BJ (cell line): Measurements from ENCODE around the gene EGFR. TPM values are rescaled to one million over a fixed set of nuclear protein-coding genes. Genes with fewer than 3 reads are reported as not detected.

Source experiments
- CTCF ChIA-PET: fragments of 350-600 bp; formaldehyde crosslinking; extraction: SDS; loops from one replicate; lab custom pipeline; 2021; ENCODE audit warnings: antibody characterized with exemption, inconsistent platforms; lab: Yijun Ruan, JAX
- POLR2A ChIA-PET: fragments of 300-600 bp; sonication (Branson Sonifier 250); formaldehyde crosslinking; extraction: SDS; loops from one replicate; lab custom pipeline; 2021; ENCODE audit warnings: antibody characterized with exemption; lab: Charles Lee
- DNase-seq: peaks from one replicate; pipeline ENCODE4 v3.0.0-alpha.2; 2011; ENCODE audit warnings: low read depth
- H3K27me3 ChIP-seq: 2 replicates; pipeline ENCODE4 v1.6.0; 2011; ENCODE audit warnings: low read length; ENCODE audit not compliant: control insufficient read depth, insufficient read depth
- H3K36me3 ChIP-seq: 2 replicates; pipeline ENCODE4 v1.5.1; 2011; ENCODE audit warnings: low read length; ENCODE audit not compliant: control insufficient read depth, insufficient read depth
- H3K4me3 ChIP-seq: 2 replicates; pipeline ENCODE4 v1.5.1; 2011; ENCODE audit warnings: low read depth, mild to moderate bottlenecking, control low read depth, low read length
- CTCF ChIP-seq: IDR thresholded peaks from 2 replicates; pipeline ENCODE4 v1.5.1; 2011; ENCODE audit warnings: low read depth, mild to moderate bottlenecking, control low read depth, inconsistent platforms, low read length, moderate library complexity; ENCODE audit not compliant: insufficient read depth
- polyA plus RNA-seq: library from polyadenylated mRNA; depleted of rRNA; stranded (reverse); fragments of >200 nt; gene quantifications from 2 replicates; pipeline ENCODE4 v1.2.3, GENCODE V29; 2011

The EGFR gene
- polyA plus RNA-seq, 1 experiment: 34.0 TPM

- ChIA-PET CTCF (interaction anchor here (0.6 to 0.8 kb wide), 2 partner anchors 9 to 43 kb away, joined by 3 read pairs; no protein-coding TSS in a partner anchor), POLR2A (no interaction called here)
- TF ChIP-seq CTCF: no peak
- Histone ChIP-seq H3K4me3 (no peak overlapping the region), H3K36me3 (peaks cover 45% of the 10 kb centered on the region), H3K27me3 (no peaks in the 10 kb centered on the region)
- DNase-seq: no peak
Observed at GRCh38 chr7:55202150-55202913, 183.5 kb downstream of the EGFR start.

GRCh38 chr7:55203300-55203699 lies 184.5 kb downstream of the EGFR start:
- CTCF ChIA-PET: no interaction called here

GRCh38 chr7:55205124-55205955 lies 186.5 kb downstream of the EGFR start:
- POLR2A ChIA-PET: no interaction called here
- Histone ChIP-seq H3K27me3 (no peaks in the 10 kb centered on the region), H3K4me3 (no peak overlapping the region), H3K36me3 (peaks cover 46% of the 10 kb centered on the region)
- TF ChIP-seq CTCF: no peak
- CTCF ChIA-PET: interaction anchor here (0.7 kb wide), 1 partner anchor 19 kb away, joined by 3 read pairs; no protein-coding TSS in a partner anchor
- no peak for DNase-seq

More at GRCh38 chr7:55203300-55203699, 184.5 kb downstream of the EGFR start:
- DNase-seq: no peak
- Histone ChIP-seq H3K36me3 (peaks cover 47% of the 10 kb centered on the region), H3K4me3 (no peak overlapping the region), H3K27me3 (no peaks in the 10 kb centered on the region)
- POLR2A ChIA-PET: no interaction called here
- no peak for TF ChIP-seq CTCF

- Histone ChIP-seq H3K36me3 (peaks cover 39% of the 10 kb centered on the region), H3K27me3 (no peaks in the 10 kb centered on the region), H3K4me3 (no peak overlapping the region)
- DNase-seq: no peak
- ChIA-PET CTCF (interaction anchor here (0.6 to 0.7 kb wide), 2 partner anchors 10 to 20 kb away, joined by 3 read pairs; no protein-coding TSS in a partner anchor), POLR2A (no interaction called here)
- no peak for TF ChIP-seq CTCF
Observed at GRCh38 chr7:55206235-55207029, 187.6 kb downstream of the EGFR start.
